Colonic mucosa (tissue), 4 donors: ENCODE results near the gene FAM124A. TPM values are rescaled to one million over a fixed set of nuclear protein-coding genes. Genes with fewer than 3 reads are reported as not detected.

ENCODE experiments used
- DNase-seq: peaks from one replicate; pipeline ENCODE4 v3.0.0-alpha.2; 2020
- H3K27ac ChIP-seq: fragments of 200-600 bp; one replicate; pipeline ENCODE4 v1.8.0; 2021
- H3K27me3 ChIP-seq: fragments of 200-600 bp; one replicate; pipeline ENCODE4 v1.8.0; 2021
- H3K36me3 ChIP-seq: fragments of 200-600 bp; one replicate; pipeline ENCODE4 v1.8.0; 2021
- H3K4me1 ChIP-seq: fragments of 200-600 bp; one replicate; pipeline ENCODE4 v1.8.0; 2021; ENCODE audit warnings: mild to moderate bottlenecking
- H3K4me3 ChIP-seq: fragments of 200-600 bp; one replicate; pipeline ENCODE4 v1.8.0; 2021
- H3K9ac ChIP-seq, 2 donors: one replicate each; pipeline ENCODE4 v1.7.0; 2013; ENCODE audit warnings: control low read depth in 2 of 2, low read depth in 2 of 2, low read length in 2 of 2
- H3K9me3 ChIP-seq: fragments of 200-600 bp; one replicate; pipeline ENCODE4 v1.8.0; 2021
- intact Hi-C: fragments of 100-400 bp; cut with DNase I; formaldehyde crosslinking; loops from one replicate; pipeline ENCODE4 v1.14.1; 2022
- total RNA-seq, 2 donors: library from RNA; stranded (reverse); fragmentation: NEBNext Ultra II Directional in 1 of 2; extraction: Animal tissue kit (Norgen Biotek cat#: 25700) in 1 of 2; gene quantifications; one replicate each; pipeline ENCODE4 v1.2.1, GENCODE V29; 2021
- TF ChIP-seq, protein P1 (sequence below): fragments of 200-600 bp; IDR thresholded peaks from one replicate; pipeline ENCODE4 v1.8.0; 2022; ENCODE audit warnings: antibody characterized with exemption, mild to moderate bottlenecking
- donor health status: healthy.
- donor health status: DM: no; HTN: no; CAD: no.
- donor health status: DM: no; HTN: no; CAD: no.

FAM124A gene
- total RNA-seq, 2 donors from 2014 or later, result 0.57 to 2.0 TPM

DNA sequence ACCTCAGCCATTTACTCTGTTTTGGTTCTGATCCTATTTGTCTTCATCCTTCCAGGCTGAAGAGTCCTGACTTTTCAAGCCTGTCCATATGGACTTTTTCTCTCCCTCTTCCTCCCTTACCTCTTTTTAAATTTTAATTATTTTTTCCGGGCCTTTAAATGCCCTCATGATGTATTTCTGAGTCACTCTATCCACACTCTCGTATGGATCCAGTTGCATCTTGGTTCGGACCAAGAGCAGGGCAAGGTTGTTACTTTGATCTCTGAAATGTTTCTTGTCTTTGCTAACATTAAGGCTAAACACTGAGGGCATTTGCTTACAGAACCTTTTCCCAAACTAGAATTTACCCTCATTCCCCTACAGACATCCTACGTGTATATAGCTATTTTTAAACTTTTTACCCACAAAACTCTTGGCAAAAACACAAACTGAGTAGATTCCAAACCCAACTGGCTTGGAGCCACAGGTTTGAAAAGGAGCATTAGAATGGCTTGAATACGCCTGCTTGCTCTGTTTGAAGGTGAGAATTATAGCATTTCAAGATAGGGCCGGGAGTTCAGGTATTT is 69.9 kb downstream of the FAM124A start:
- Histone ChIP-seq H3K4me3 (no peak overlapping the region), H3K9ac (no peak overlapping the region), H3K36me3 (no peaks in the 10 kb centered on the region), H3K4me1 (no peaks in the 10 kb centered on the region), H3K27ac (no peak overlapping the region), H3K9me3 (no peaks in the 10 kb centered on the region), H3K27me3 (no peaks in the 10 kb centered on the region)
- DNase-seq, result no peak
- TF ChIP-seq, protein P1, sequence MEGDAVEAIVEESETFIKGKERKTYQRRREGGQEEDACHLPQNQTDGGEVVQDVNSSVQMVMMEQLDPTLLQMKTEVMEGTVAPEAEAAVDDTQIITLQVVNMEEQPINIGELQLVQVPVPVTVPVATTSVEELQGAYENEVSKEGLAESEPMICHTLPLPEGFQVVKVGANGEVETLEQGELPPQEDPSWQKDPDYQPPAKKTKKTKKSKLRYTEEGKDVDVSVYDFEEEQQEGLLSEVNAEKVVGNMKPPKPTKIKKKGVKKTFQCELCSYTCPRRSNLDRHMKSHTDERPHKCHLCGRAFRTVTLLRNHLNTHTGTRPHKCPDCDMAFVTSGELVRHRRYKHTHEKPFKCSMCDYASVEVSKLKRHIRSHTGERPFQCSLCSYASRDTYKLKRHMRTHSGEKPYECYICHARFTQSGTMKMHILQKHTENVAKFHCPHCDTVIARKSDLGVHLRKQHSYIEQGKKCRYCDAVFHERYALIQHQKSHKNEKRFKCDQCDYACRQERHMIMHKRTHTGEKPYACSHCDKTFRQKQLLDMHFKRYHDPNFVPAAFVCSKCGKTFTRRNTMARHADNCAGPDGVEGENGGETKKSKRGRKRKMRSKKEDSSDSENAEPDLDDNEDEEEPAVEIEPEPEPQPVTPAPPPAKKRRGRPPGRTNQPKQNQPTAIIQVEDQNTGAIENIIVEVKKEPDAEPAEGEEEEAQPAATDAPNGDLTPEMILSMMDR, result no peak
- intact Hi-C loops, result no loop called here

DNA sequence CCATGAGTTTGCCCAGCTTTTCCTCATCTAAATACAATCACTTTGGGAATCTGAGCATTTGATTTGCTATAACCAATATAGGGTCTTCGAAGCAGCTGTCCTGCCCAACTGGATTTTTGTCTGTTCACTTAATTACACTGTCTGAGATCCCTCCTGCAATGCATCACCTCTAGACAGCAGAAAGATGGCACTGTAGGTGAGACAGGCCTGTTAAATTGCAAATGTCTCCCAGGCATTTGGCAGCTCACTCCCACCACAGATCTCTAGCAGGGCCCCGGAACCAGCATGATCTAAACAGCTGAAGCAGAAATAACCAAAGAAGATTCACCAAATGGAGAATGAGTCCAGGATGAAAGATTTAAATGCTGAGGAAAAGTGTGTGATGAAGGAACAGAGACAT is 75.4 kb downstream of the FAM124A start:
- DNase-seq, result no peak
- TF ChIP-seq, protein P1, result no peak
- Histone ChIP-seq H3K36me3 (no peaks in the 10 kb centered on the region), H3K4me1 (no peaks in the 10 kb centered on the region), H3K4me3 (no peak overlapping the region), H3K9me3 (no peaks in the 10 kb centered on the region), H3K27ac (no peak overlapping the region), H3K27me3 (no peaks in the 10 kb centered on the region), H3K9ac (no peak overlapping the region)
- intact Hi-C loops, result no loop called here

DNA sequence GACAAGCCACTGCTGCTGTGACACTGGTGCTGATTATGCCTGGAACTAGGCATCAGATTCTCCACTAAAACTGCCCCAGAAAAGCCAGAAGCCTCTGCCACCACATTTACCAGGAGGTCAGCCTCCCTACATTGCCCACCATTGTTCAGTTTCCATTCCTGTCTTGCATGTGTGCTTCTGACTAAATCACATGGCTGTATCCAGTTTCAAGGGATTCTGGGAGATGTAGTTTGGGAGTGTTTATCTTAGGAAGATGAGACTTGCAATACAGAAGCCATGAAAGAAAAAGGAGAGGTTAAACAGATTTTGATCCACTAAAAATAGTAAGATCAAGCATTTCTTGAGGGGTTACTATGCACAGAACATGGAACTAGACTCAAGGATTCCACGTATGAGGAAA is 76.6 kb downstream of the FAM124A start:
- Histone ChIP-seq H3K4me3 (no peak overlapping the region), H3K9ac (no peak overlapping the region), H3K27me3 (no peaks in the 10 kb centered on the region), H3K9me3 (no peaks in the 10 kb centered on the region), H3K4me1 (no peaks in the 10 kb centered on the region), H3K36me3 (no peaks in the 10 kb centered on the region), H3K27ac (no peak overlapping the region)
- no peak for DNase-seq
- TF ChIP-seq, protein P1, result no peak
- intact Hi-C loops, result no loop called here

DNA sequence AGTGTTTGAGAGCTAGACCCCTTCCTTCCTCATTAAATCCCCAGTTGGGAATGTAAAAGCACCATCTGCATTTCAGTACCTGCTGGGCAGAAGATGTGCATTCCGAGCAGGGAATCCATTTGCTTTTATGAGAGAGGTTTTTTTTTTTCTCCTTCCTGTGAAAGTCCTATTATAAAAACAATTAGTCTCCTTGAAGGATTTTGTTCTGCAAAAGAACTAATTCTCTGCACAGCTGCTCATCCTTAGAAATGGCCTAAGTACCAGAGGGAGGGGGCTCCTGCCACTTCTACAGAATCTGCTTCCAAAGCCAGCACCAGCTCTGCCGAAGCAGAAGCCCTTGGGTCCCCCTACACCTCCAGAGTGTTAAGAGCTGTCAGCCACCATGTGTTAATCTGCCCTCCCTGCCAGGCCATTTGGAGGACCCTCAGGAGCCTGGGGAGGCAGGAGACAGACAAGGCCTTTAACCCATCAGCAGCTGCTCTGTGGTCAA is 80.9 kb downstream of the FAM124A start:
- Histone ChIP-seq H3K4me3 (no peak overlapping the region), H3K27me3 (no peaks in the 10 kb centered on the region), H3K36me3 (no peaks in the 10 kb centered on the region), H3K27ac (no peak overlapping the region), H3K4me1 (no peaks in the 10 kb centered on the region), H3K9ac (no peak overlapping the region), H3K9me3 (no peaks in the 10 kb centered on the region)
- no peak for DNase-seq
- intact Hi-C loops, result no loop called here
- TF ChIP-seq, protein P1, result no peak

DNA sequence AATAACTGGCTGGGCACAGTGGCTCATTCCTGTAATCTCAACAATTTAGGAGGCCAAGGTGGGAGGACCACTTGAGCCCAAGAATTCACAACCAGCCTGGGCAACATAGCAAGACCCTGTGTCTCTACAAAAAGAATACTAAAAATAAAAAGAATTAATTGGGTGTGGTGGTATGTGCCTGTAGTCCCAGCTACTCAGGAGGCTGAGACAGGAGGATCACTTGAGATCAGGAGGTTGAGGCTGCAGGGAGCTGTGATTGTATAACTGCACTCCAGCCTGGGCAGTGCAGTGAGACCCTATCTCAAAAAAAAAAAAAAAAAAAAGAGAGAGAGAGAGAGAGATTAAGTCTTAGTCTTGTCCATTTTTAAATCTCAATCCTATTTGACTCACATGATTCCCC is 81.7 kb downstream of the FAM124A start:
- Histone ChIP-seq H3K36me3 (no peaks in the 10 kb centered on the region), H3K27me3 (no peaks in the 10 kb centered on the region), H3K27ac (no peak overlapping the region), H3K9me3 (no peaks in the 10 kb centered on the region), H3K4me3 (no peak overlapping the region), H3K4me1 (no peaks in the 10 kb centered on the region), H3K9ac (no peak overlapping the region)
- no peak for DNase-seq
- TF ChIP-seq, protein P1, result no peak
- intact Hi-C loops, result no loop called here
